GM12878 (cell line): ENCODE results near the gene SPATA9. TPM values are rescaled to one million over a fixed set of nuclear protein-coding genes. Genes with fewer than 3 reads are reported as not detected.

ENCODE experiments used
- ATAC-seq: fragments of 200-7000 bp; cut with Tn5 transposase; 3 replicates; pipeline ENCODE4 v1.9.1; 2020; ENCODE audit warnings: mild to moderate bottlenecking, moderate library complexity
- BruUV-seq: library from RNA; stranded (reverse); fragments of 400-500 nt; replicated peaks from 2 replicates; lab custom pipeline; 2021; lab: Mats Ljungman, UMichigan
- CTCF ChIA-PET: fragments of 300-600 bp; sonication (Branson Sonifier 250); formaldehyde crosslinking; extraction: SDS; loops from one replicate; lab custom pipeline; 2021; ENCODE audit warnings: inconsistent platforms; lab: Yijun Ruan, JAX
- POLR2A ChIA-PET: fragments of 350-600 bp; formaldehyde crosslinking; extraction: SDS; loops from one replicate; lab custom pipeline; 2021; ENCODE audit warnings: inconsistent platforms; lab: Charles Lee
- RAD21 ChIA-PET: fragments of 300-600 bp; sonication (Branson Sonifier 250); formaldehyde crosslinking; loops from one replicate; lab custom pipeline; 2023; ENCODE audit warnings: antibody characterized with exemption; ENCODE audit not compliant: unreplicated experiment; lab: Charles Lee
- SMC1A ChIA-PET: fragments of 300-600 bp; sonication (Branson Sonifier 250); formaldehyde crosslinking; loops from one replicate; lab custom pipeline; 2023; ENCODE audit not compliant: unreplicated experiment, uncharacterized antibody; lab: Charles Lee
- DNase-seq: peaks from one replicate; pipeline ENCODE4 v3.0.0-alpha.2; 2011; ENCODE audit warnings: low read depth, low spot score
- FAIRE-seq: peaks from 3 replicates; lab custom pipeline; 2011; peaks lifted over from hg19 to GRCh38; lab: Jason Lieb, UNC
- H2AFZ ChIP-seq: 2 replicates; pipeline ENCODE4 v1.6.0; 2011; ENCODE audit warnings: low read depth, low read length, control low read depth; ENCODE audit not compliant: control insufficient read depth
- H3K27ac ChIP-seq: 2 replicates; pipeline ENCODE4 v1.5.1; 2011; ENCODE audit warnings: control low read depth; ENCODE audit not compliant: control insufficient read depth, insufficient read depth
- H3K27me3 ChIP-seq, 2 experiments: replicated peaks in 1 of 2; 2 replicates each; pipeline versions ENCODE4 v1.6.0 to v1.6.1; 2011; ENCODE audit warnings: low read length in 1 of 2; ENCODE audit not compliant: control insufficient read depth in 2 of 2, insufficient read depth in 2 of 2
- H3K36me3 ChIP-seq, 2 experiments: 2 replicates each; pipeline ENCODE4 v1.5.1; 2011; ENCODE audit warnings: low read length in 1 of 2; ENCODE audit not compliant: control insufficient read depth in 2 of 2, insufficient read depth in 2 of 2
- H3K4me1 ChIP-seq: 2 replicates; pipeline ENCODE4 v1.6.1; 2011; ENCODE audit warnings: mild to moderate bottlenecking, low read length, moderate library complexity, mixed read lengths; ENCODE audit not compliant: control insufficient read depth, insufficient read depth
- H3K4me2 ChIP-seq: 2 replicates; pipeline ENCODE4 v1.6.0; 2011; ENCODE audit warnings: control low read depth; ENCODE audit not compliant: control insufficient read depth, insufficient read depth
- H3K4me3 ChIP-seq: fragments of 200-600 bp; sonication (generic); 2 replicates; pipeline ENCODE4 v1.5.1; 2016
- H3K79me2 ChIP-seq: 2 replicates; pipeline ENCODE4 v1.6.0; 2011; ENCODE audit warnings: low read length; ENCODE audit not compliant: control insufficient read depth, insufficient read depth
- H3K9ac ChIP-seq: 2 replicates; pipeline ENCODE4 v1.8.0; 2011; ENCODE audit warnings: low read length, control low read depth, mixed read lengths; ENCODE audit not compliant: control insufficient read depth, insufficient read depth
- H3K9me3 ChIP-seq: replicated peaks from 3 replicates; pipeline ENCODE4 v1.5.1; 2011; ENCODE audit warnings: mild to moderate bottlenecking, low read length; ENCODE audit not compliant: control insufficient read depth, insufficient read depth
- H4K20me1 ChIP-seq: 2 replicates; pipeline ENCODE4 v1.6.0; 2011; ENCODE audit not compliant: control insufficient read depth, insufficient read depth
- BACH1 ChIP-seq: fragments of 450-650 bp; IDR thresholded peaks from 2 replicates; pipeline ENCODE4 v1.6.1; 2017; ENCODE audit warnings: mild to moderate bottlenecking, borderline replicate concordance
- BHLHE40 ChIP-seq, 2 experiments: fragments of 450-650 bp in 1 of 2; IDR thresholded peaks; 2 replicates each; pipeline ENCODE4 v1.6.1; 2011 to 2017; ENCODE audit warnings: low read depth in 2 of 2, borderline replicate concordance in 1 of 2, improper control_type of control experiment in 1 of 2, low read length in 1 of 2, mild to moderate bottlenecking in 1 of 2
- BMI1 ChIP-seq: fragments of 450-650 bp; IDR thresholded peaks from 2 replicates; pipeline ENCODE4 v1.6.1; 2016; ENCODE audit warnings: mild to moderate bottlenecking, moderate library complexity, borderline replicate concordance
- CBX3 ChIP-seq: fragments of 200-600 bp; sonication (generic); IDR thresholded peaks from 2 replicates; pipeline ENCODE4 v1.6.1; 2016; ENCODE audit warnings: low read depth, borderline replicate concordance
- E4F1 ChIP-seq: fragments of 450-650 bp; IDR thresholded peaks from 2 replicates; pipeline ENCODE4 v1.6.1; 2018; ENCODE audit warnings: borderline replicate concordance, mild to moderate bottlenecking; ENCODE audit not compliant: partially characterized antibody
- GABPA ChIP-seq: IDR thresholded peaks from 2 replicates; pipeline ENCODE4 v1.6.1; 2014; ENCODE audit warnings: antibody characterized with exemption, low read depth, mild to moderate bottlenecking, inconsistent platforms
- MEF2B ChIP-seq: fragments of 450-650 bp; IDR thresholded peaks from 2 replicates; pipeline ENCODE4 v1.6.1; 2018; ENCODE audit warnings: mild to moderate bottlenecking, moderate library complexity; ENCODE audit not compliant: partially characterized antibody, poor library complexity, severe bottlenecking
- POU2F2 ChIP-seq: IDR thresholded peaks from 3 replicates; pipeline ENCODE4 v1.6.1; 2011; ENCODE audit warnings: low read depth, mild to moderate bottlenecking, low read length, borderline replicate concordance
- RAD51 ChIP-seq: fragments of 450-650 bp; IDR thresholded peaks from 2 replicates; pipeline ENCODE4 v1.6.1; 2016; ENCODE audit warnings: moderate library complexity, mild to moderate bottlenecking, inconsistent platforms
- RB1 ChIP-seq: fragments of 450-650 bp; formaldehyde crosslinking; IDR thresholded peaks from 2 replicates; pipeline ENCODE4 v1.6.1; 2017; ENCODE audit warnings: mild to moderate bottlenecking, borderline replicate concordance
- SMARCA5 ChIP-seq: fragments of 450-650 bp; IDR thresholded peaks from 2 replicates; pipeline ENCODE4 v1.6.1; 2017; ENCODE audit warnings: mild to moderate bottlenecking
- SRF ChIP-seq, 2 experiments: IDR thresholded peaks; 2 replicates each; pipeline ENCODE4 v1.6.1; 2011; ENCODE audit warnings: low read depth in 2 of 2, low read length in 2 of 2, mild to moderate bottlenecking in 1 of 2, moderate library complexity in 1 of 2
- WRNIP1 ChIP-seq: IDR thresholded peaks from 2 replicates; pipeline ENCODE4 v1.6.1; 2011; ENCODE audit warnings: low read depth, low read length, improper control_type of control experiment, borderline replicate concordance
- ZBTB4 ChIP-seq: fragments of 450-650 bp; formaldehyde crosslinking; IDR thresholded peaks from 2 replicates; pipeline ENCODE4 v1.4.0; 2022; ENCODE audit warnings: mild to moderate bottlenecking, moderate library complexity
- WGBS: methylation state at CpG from one replicate; pipeline ENCODE4 v1.1.6; 2016; ENCODE audit warnings: low lambda C conversion rate; ENCODE audit not compliant: insufficient replicate concordance, insufficient coverage; ENCODE audit errors: missing lambda C conversion rate; 5-methylcytosine and 5-hydroxymethylcytosine counted together
- in situ Hi-C: fragments of 300-500 bp; cut with MboI; formaldehyde crosslinking; loops from 9 replicates; pipeline ENCODE4 v1.14.3; 2018; ENCODE audit warnings: mixed read lengths
- intact Hi-C: fragments of 100-400 bp; cut with micrococcal nuclease; formaldehyde crosslinking; loops from one replicate; pipeline ENCODE4 v1.14.2; 2022; ENCODE audit not compliant: unreplicated experiment
- polyA plus RNA-seq, 11 experiments: library from polyadenylated mRNA; depleted of rRNA in 4 of 11; unstranded in 6 of 11; stranded (reverse) in 5 of 11; fragments of >200 nt; fragmentation: Nextera tagmentation in 4 of 11; fragmentation: Illumina TruSeq in 1 of 11; extraction: Ambion mirVana in 4 of 11; extraction: Trizol in 1 of 11; gene quantifications; 1 replicate in 1 of 11; 2 replicates in 10 of 11; pipeline versions ENCODE4 v1.2.1 to v1.2.3, GENCODE V29; 2011 to 2016; ENCODE audit warnings: inconsistent platforms in 2 of 11, missing spikeins in 2 of 11, low read depth in 1 of 11
- total RNA-seq, 4 experiments: library from RNA; depleted of rRNA in 3 of 4; stranded (reverse); fragments of >200 nt in 3 of 4; fragmentation: Illumina TruSeq in 1 of 4; extraction: Trizol in 1 of 4; gene quantifications; 2 replicates each; pipeline versions ENCODE4 v1.2.1 to v1.2.3, GENCODE V29; 2013 to 2021

The SPATA9 gene
- total and polyA plus RNA-seq, 10 of the 15 experiments (the other 5 are each of a cell fraction or from before 2014, with no cell fraction given), result 0.11 to 0.49 (median 0.16) TPM; not detected in 1

GRCh38 chr5:95646569-95647431 lies 36.0 kb downstream of the SPATA9 start, which contains the start of gene RFESD:
Gene RFESD, plus strand, starts transcription at chr5:95646777. Its CDS starts 5,495 bp downstream, at chr5:95652272.
- Histone ChIP-seq H3K4me3 (peak within 1 kb of the TSS; percentile 75), H3K79me2 (no peaks in the 10 kb centered on the region), H3K27me3 (no peaks in the 10 kb centered on the region), H3K9ac (peak within 1 kb of the TSS; percentile 77), H4K20me1 (no peaks in the 10 kb centered on the region), H3K36me3 (no peaks in the 10 kb centered on the region), H3K9me3 (no peaks in the 10 kb centered on the region), H3K4me1 (peaks cover 5% of the 10 kb centered on the region), H2AFZ (peak within 1 kb of the TSS; percentile 88), H3K4me2 (peak within 1 kb of the TSS; percentile 88), H3K27ac (peak within 1 kb of the TSS; percentile 80)
- ChIA-PET CTCF (interaction anchor here (0.7 to 8.5 kb wide), 21 partner anchors 9 to 690 kb away, joined by 3 to 206 read pairs (median 4); partner anchors contain the start of gene GLRX), SMC1A (interaction anchor here (0.7 to 7.6 kb wide), 24 partner anchors 9 to 689 kb away, joined by 3 to 168 read pairs (median 6); partner anchors contain the start of gene GLRX), POLR2A (interaction anchor here (0.7 to 2.0 kb wide), 14 partner anchors 9 to 202 kb away, joined by 3 to 12 read pairs (median 4); partner anchors contain the start of genes GLRX, GPR150 and RHOBTB3), RAD21 (interaction anchor here (0.6 to 7.4 kb wide), 26 partner anchors 12 to 1898 kb away, joined by 3 to 98 read pairs (median 6); partner anchors contain the start of genes ARSK, GLRX, RHOBTB3 and SKIC3)
- WGBS, result 8% methylated on average over 57 of the region's 60 CpGs
- FAIRE-seq, result peak; percentile 78
- TSS peak; percentile 91 for BruUV-seq
- in situ Hi-C loops (no loop called here), intact Hi-C loops (loop anchor here (2.0 to 10.0 kb wide), 3 partner anchors 82 to 688 kb away; no protein-coding TSS in a partner anchor)
- DNase-seq, result peak; percentile 83
- ATAC-seq, result peak; percentile 97
- TF ChIP-seq WRNIP1 (no peak), RB1 (0 out of 2 replicates have a peak, but pooled peaks have one; percentile 72), MEF2B (peak; percentile 65), ZBTB4 (CRISPR knock-in tag) (0 out of 2 replicates have a peak, but pooled peaks have one; percentile 22), RAD51 (peak; percentile 91), BHLHE40 (IDR thresholded peaks at IDR 0.05; ENCODE audit: borderline replicate concordance in 1 of 2, low read depth in 2 of 2, low read length in 1 of 2) (peak; percentile 97 to 99), E4F1 (no peak), SRF (IDR thresholded peaks at IDR 0.05; ENCODE audit: low read depth in 2 of 2, low read length in 2 of 2) (no peak), SMARCA5 (no peak), CBX3 (no peak), BACH1 (peak; percentile 64; the same call in 1 of the 2 replicates), POU2F2 (no peak), BMI1 (no peak), GABPA (peak; percentile 65; the same call in 1 of the 2 replicates)
